ENCODE results near the gene CACNA2D4. TPM values are rescaled to one million over a fixed set of nuclear protein-coding genes. Genes with fewer than 3 reads are reported as not detected.

CACNA2D4 gene
- total RNA-seq, 1 experiment from 2014 or later = not detected

DNA sequence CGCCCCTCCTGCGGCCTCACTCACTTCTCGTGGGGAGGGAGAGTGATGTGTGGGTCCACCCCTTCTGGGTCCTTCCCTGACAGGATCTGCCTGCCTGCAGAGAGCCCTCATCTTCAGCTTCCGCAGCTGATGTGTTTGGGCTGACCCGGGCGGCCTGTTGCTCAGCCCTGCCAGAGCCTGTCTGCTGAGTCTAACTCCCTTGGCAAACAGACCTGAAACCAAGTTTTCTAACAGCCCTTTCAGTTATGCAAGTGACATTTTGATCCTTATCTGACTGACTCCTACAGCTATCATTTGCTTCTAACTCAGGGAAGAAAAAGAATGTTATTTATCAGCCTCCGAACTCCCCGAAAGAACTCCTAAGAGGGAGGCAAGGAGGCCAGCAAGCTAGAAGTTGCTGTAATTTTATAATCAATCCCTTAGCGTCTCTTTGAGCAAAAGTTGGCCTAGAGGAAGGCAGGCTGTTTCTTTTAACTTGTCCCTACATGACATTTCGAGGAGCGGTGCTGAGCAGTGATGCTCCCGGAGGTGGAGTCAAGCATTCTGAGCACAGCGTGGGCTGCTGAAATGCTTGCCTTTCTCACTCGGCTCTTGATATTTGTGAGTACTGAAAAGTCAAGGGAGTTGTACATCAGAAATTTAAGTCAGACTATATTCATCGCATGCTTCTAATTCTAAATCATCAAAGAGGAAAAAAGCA is 31.5 kb upstream of the CACNA2D4 start:
- Histone ChIP-seq H3K27ac (ENCODE audit: low read length) (no peak overlapping the region), H4K20me1 (ENCODE audit: low read length) (no peaks in the 10 kb centered on the region), H2AFZ (ENCODE audit: low read length) (no peak overlapping the region), H3K79me2 (ENCODE audit: low read length) (no peaks in the 10 kb centered on the region), H3F3A (ENCODE audit: low read length, unreplicated experiment) (no peaks in the 10 kb centered on the region), H3K4me2 (ENCODE audit: low read length) (no peak overlapping the region), H3K4me1 (ENCODE audit: insufficient read depth, low read length) (no peaks in the 10 kb centered on the region), H3K9ac (ENCODE audit: low read length) (no peak overlapping the region), H3K9me3 (ENCODE audit: low read length) (no peaks in the 10 kb centered on the region), H3K4me3 (ENCODE audit: low read length) (no peak overlapping the region), H3K36me3 (ENCODE audit: low read depth, low read length) (no peaks in the 10 kb centered on the region), H3K9me2 (replicated peaks; ENCODE audit: low read length) (no peaks in the 10 kb centered on the region), H3K27me3 (ENCODE audit: low read length) (no peaks in the 10 kb centered on the region)
- POLR2A ChIA-PET (ENCODE audit: unreplicated experiment) = no interaction called here
- no peak for ATAC-seq
- intact Hi-C loops (cut with micrococcal nuclease) = no loop called here
- CTCF ChIA-PET = interaction anchor here (1.0 kb wide), 1 partner anchor 159 kb away, joined by 3 read pairs; no protein-coding TSS in a partner anchor
- no TSS peak for BruUV-seq (replicated peaks)
- DNase-seq = no peak
- no peak for TF ChIP-seq EZH2phosphoT487 (IDR thresholded peaks at IDR 0.05; ENCODE audit: borderline replicate concordance, low read length)

DNA sequence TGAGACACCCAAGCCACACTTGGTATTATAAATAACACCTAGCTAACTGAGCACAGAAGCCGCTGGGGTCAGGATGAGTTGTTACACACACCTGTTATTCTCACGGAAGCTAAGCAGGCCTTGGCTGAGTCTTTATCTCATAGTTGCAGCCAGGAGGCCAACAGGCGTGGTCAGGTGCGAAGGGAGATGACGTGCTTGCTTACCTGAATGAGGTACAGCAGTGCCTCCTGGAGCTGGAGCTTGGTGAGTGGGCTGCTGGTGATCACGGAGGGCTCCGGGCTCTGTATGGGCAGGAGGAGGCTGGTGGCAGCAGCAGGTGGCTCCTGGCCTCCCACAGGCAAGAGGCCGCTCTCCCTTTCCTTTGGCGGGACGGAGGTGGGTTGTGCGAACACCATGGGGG is 30.4 kb upstream of the CACNA2D4 start:
- Histone ChIP-seq H3K9me2 (replicated peaks; ENCODE audit: low read length) (no peaks in the 10 kb centered on the region), H4K20me1 (ENCODE audit: low read length) (no peaks in the 10 kb centered on the region), H2AFZ (ENCODE audit: low read length) (no peak overlapping the region), H3K79me2 (ENCODE audit: low read length) (no peaks in the 10 kb centered on the region), H3K27ac (ENCODE audit: low read length) (no peak overlapping the region), H3K4me2 (ENCODE audit: low read length) (no peak overlapping the region), H3F3A (ENCODE audit: low read length, unreplicated experiment) (no peaks in the 10 kb centered on the region), H3K4me3 (ENCODE audit: low read length) (no peak overlapping the region), H3K4me1 (ENCODE audit: insufficient read depth, low read length) (no peaks in the 10 kb centered on the region), H3K36me3 (ENCODE audit: low read depth, low read length) (no peaks in the 10 kb centered on the region), H3K9ac (ENCODE audit: low read length) (no peak overlapping the region), H3K9me3 (ENCODE audit: low read length) (no peaks in the 10 kb centered on the region), H3K27me3 (ENCODE audit: low read length) (no peaks in the 10 kb centered on the region)
- intact Hi-C loops (cut with micrococcal nuclease) = no loop called here
- ATAC-seq = no peak
- TF ChIP-seq EZH2phosphoT487 (IDR thresholded peaks at IDR 0.05; ENCODE audit: borderline replicate concordance, low read length) = no peak
- TF ChIP-seq, protein P1, sequence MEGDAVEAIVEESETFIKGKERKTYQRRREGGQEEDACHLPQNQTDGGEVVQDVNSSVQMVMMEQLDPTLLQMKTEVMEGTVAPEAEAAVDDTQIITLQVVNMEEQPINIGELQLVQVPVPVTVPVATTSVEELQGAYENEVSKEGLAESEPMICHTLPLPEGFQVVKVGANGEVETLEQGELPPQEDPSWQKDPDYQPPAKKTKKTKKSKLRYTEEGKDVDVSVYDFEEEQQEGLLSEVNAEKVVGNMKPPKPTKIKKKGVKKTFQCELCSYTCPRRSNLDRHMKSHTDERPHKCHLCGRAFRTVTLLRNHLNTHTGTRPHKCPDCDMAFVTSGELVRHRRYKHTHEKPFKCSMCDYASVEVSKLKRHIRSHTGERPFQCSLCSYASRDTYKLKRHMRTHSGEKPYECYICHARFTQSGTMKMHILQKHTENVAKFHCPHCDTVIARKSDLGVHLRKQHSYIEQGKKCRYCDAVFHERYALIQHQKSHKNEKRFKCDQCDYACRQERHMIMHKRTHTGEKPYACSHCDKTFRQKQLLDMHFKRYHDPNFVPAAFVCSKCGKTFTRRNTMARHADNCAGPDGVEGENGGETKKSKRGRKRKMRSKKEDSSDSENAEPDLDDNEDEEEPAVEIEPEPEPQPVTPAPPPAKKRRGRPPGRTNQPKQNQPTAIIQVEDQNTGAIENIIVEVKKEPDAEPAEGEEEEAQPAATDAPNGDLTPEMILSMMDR (conservative IDR thresholded peaks at IDR 0.05; ENCODE audit: low read depth, low read length) = no peak
- TF ChIP-seq EZH2 (IDR thresholded peaks at IDR 0.05; ENCODE audit: low read length, unreplicated experiment) = no peak
- BruUV-seq (replicated peaks) = no TSS peak
- POLR2A ChIA-PET (ENCODE audit: unreplicated experiment) = no interaction called here
- DNase-seq = no peak
- CTCF ChIA-PET = interaction anchor here (1.0 kb wide), 1 partner anchor 158 kb away, joined by 3 read pairs; no protein-coding TSS in a partner anchor

DNA sequence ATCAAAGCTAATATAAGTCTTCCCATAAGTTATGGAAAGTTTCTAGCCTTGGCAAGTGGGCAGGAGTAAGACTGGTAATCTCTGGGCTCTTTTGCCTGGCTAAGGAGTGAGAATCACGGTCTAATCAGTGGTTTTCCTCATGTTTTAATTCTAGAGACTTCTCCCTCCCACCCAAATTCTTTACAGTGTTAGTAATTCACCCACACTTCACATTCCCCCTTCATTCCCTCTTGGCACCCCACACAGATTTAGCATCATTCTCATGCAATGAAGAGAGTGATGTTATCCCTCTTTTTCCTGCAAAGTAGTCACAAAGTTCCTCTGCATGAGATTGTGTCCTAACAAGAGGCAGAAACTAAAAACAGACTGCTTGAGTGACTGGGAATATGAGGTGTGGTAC is 28.6 kb upstream of the CACNA2D4 start:
- no peak overlapping the region for H2AFZ ChIP-seq (ENCODE audit: low read length)
- no peak for DNase-seq
- no peaks in the 10 kb centered on the region for H3K36me3 ChIP-seq (ENCODE audit: low read depth, low read length)
- no peak overlapping the region for H3K4me3 ChIP-seq (ENCODE audit: low read length)
- ChIA-PET CTCF (no interaction called here), POLR2A (ENCODE audit: unreplicated experiment) (no interaction called here)
- no peaks in the 10 kb centered on the region for H3K27me3 ChIP-seq (ENCODE audit: low read length)
- no peaks in the 10 kb centered on the region for H4K20me1 ChIP-seq (ENCODE audit: low read length)
- TF ChIP-seq, protein P1 (conservative IDR thresholded peaks at IDR 0.05; ENCODE audit: low read depth, low read length) = no peak
- no peaks in the 10 kb centered on the region for H3K79me2 ChIP-seq (ENCODE audit: low read length)
- no peak overlapping the region for H3K27ac ChIP-seq (ENCODE audit: low read length)
- ATAC-seq = no peak
- no peak overlapping the region for H3K4me2 ChIP-seq (ENCODE audit: low read length)
- intact Hi-C loops (cut with micrococcal nuclease) = no loop called here
- H3K9me2 ChIP-seq (replicated peaks; ENCODE audit: low read length) = no peaks in the 10 kb centered on the region
- H3K9ac ChIP-seq (ENCODE audit: low read length) = no peak overlapping the region
- H3K4me1 ChIP-seq (ENCODE audit: insufficient read depth, low read length) = no peaks in the 10 kb centered on the region
- no TSS peak for BruUV-seq (replicated peaks)
- no peaks in the 10 kb centered on the region for H3F3A ChIP-seq (ENCODE audit: low read length, unreplicated experiment)
- no peaks in the 10 kb centered on the region for H3K9me3 ChIP-seq (ENCODE audit: low read length)
